SK-N-MC (cell line): ENCODE measurements around the gene PTGES3.

Experiments
- DNase-seq: peaks from one replicate; pipeline ENCODE4 v3.0.0-alpha.2; 2011; ENCODE audit warnings: low read depth, low spot score
- H3K27ac ChIP-seq: fragments of 200-600 bp; sonication (generic); 2 replicates; pipeline ENCODE4 v1.5.1; 2016; ENCODE audit warnings: mixed run types
- H3K36me3 ChIP-seq: fragments of 200-600 bp; sonication (generic); 2 replicates; pipeline ENCODE4 v1.6.1; 2017; ENCODE audit warnings: antibody characterized with exemption, low read length, mixed read lengths; ENCODE audit not compliant: insufficient read depth
- H3K4me3 ChIP-seq: fragments of 200-600 bp; sonication (generic); 2 replicates; pipeline ENCODE4 v1.5.1; 2016
- H3K9ac ChIP-seq: fragments of 200-600 bp; sonication (generic); 2 replicates; pipeline ENCODE4 v1.8.0; 2017; ENCODE audit warnings: mixed run types, mixed read lengths; ENCODE audit not compliant: insufficient read length
- H3K9me3 ChIP-seq: fragments of 200-600 bp; sonication (generic); 2 replicates; pipeline ENCODE4 v1.6.1; 2017; ENCODE audit warnings: low read depth, mild to moderate bottlenecking, antibody characterized with exemption, low read length, moderate library complexity, mixed read lengths
- EZH2 ChIP-seq: fragments of 200-600 bp; sonication (generic); IDR thresholded peaks from one replicate; pipeline ENCODE4 v1.6.1; 2017; ENCODE audit warnings: antibody characterized with exemption
- FOXP2 ChIP-seq: optimal IDR thresholded peaks from 2 replicates; pipeline ENCODE3; 2011; ENCODE audit warnings: mild to moderate bottlenecking, moderate library complexity; ENCODE audit not compliant: insufficient read depth; ENCODE audit errors: extremely low read length, control extremely low read depth
- POLR2AphosphoS5 ChIP-seq: IDR thresholded peaks from 2 replicates; pipeline ENCODE4 v1.6.1; 2012; ENCODE audit warnings: mild to moderate bottlenecking, low read depth, low read length, borderline replicate concordance

Gene PTGES3

GRCh38 chr12:56645717-56646446 lies 42.2 kb downstream of the PTGES3 start, which contains the start of gene ATP5F1B:
Gene ATP5F1B, minus strand, starts transcription at chr12:56645984. Its CDS starts 21 bp downstream, at chr12:56645963.
- Histone ChIP-seq H3K4me3 (peak within 1 kb of the TSS; percentile 94), H3K27ac (peak within 1 kb of the TSS; percentile 91), H3K36me3 (peaks cover 40% of the 10 kb centered on the region), H3K9ac (peak within 1 kb of the TSS; percentile 97), H3K9me3 (no peaks in the 10 kb centered on the region)
- peak; percentile 100 for DNase-seq
- TF ChIP-seq FOXP2 = no peak
- TF ChIP-seq POLR2AphosphoS5 = peak; percentile 100
- no peak for TF ChIP-seq EZH2

GRCh38 chr12:56645201-56645716 lies 42.8 kb downstream of the PTGES3 start:
- Histone ChIP-seq H3K36me3 (peaks cover 46% of the 10 kb centered on the region), H3K9ac (peak overlapping the region; percentile 97), H3K4me3 (peak overlapping the region; percentile 94), H3K9me3 (no peaks in the 10 kb centered on the region), H3K27ac (peak overlapping the region; percentile 88)
- no peak for DNase-seq
- no peak for TF ChIP-seq POLR2AphosphoS5

- H3K9ac ChIP-seq = peak overlapping the region; percentile 97
- no peaks in the 10 kb centered on the region for H3K9me3 ChIP-seq
- peaks cover 52% of the 10 kb centered on the region for H3K36me3 ChIP-seq
- no peak overlapping the region for H3K27ac ChIP-seq
- H3K4me3 ChIP-seq = peak overlapping the region; percentile 94
- TF ChIP-seq POLR2AphosphoS5 (no peak), FOXP2 (no peak), EZH2 (no peak)
- DNase-seq = no peak
Measured at GRCh38 chr12:56644654-56645053, 43.4 kb downstream of the PTGES3 start.

- Histone ChIP-seq H3K4me3 (no peak overlapping the region), H3K9ac (no peak overlapping the region), H3K9me3 (no peaks in the 10 kb centered on the region), H3K27ac (no peak overlapping the region), H3K36me3 (peaks cover 76% of the 10 kb centered on the region)
- no peak for TF ChIP-seq FOXP2
- no peak for DNase-seq
Measured at GRCh38 chr12:56641219-56641618, 46.9 kb downstream of the PTGES3 start.

GRCh38 chr12:56637621-56638020 lies 50.5 kb downstream of the PTGES3 start:
- no peaks in the 10 kb centered on the region for H3K9me3 ChIP-seq
- no peak for DNase-seq
- H3K9ac ChIP-seq = no peak overlapping the region
- peak overlapping the region; percentile 92 for H3K27ac ChIP-seq
- H3K4me3 ChIP-seq = no peak overlapping the region; the same call in 1 of the 2 replicates
- TF ChIP-seq POLR2AphosphoS5 (no peak), FOXP2 (no peak), EZH2 (no peak)
- H3K36me3 ChIP-seq = peaks cover 53% of the 10 kb centered on the region

GRCh38 chr12:56636675-56637540 lies 51.2 kb downstream of the PTGES3 start:
- TF ChIP-seq FOXP2 = no peak
- peak; percentile 90 for TF ChIP-seq POLR2AphosphoS5
- no peak for TF ChIP-seq EZH2
- H3K9me3 ChIP-seq = no peaks in the 10 kb centered on the region
- peak overlapping the region; percentile 80 for H3K4me3 ChIP-seq
- H3K27ac ChIP-seq = peak overlapping the region; percentile 92
- DNase-seq = peak; percentile 99
- H3K36me3 ChIP-seq = peaks cover 45% of the 10 kb centered on the region
- H3K9ac ChIP-seq = peak overlapping the region; percentile 34

GRCh38 chr12:56635806-56636674 lies 52.0 kb downstream of the PTGES3 start:
- DNase-seq = peak; percentile 58
- Histone ChIP-seq H3K27ac (peak overlapping the region; percentile 92), H3K9me3 (no peaks in the 10 kb centered on the region), H3K36me3 (peaks cover 37% of the 10 kb centered on the region), H3K4me3 (peak overlapping the region; percentile 80), H3K9ac (peak overlapping the region; percentile 68)
- TF ChIP-seq FOXP2 (no peak), EZH2 (no peak), POLR2AphosphoS5 (no peak; the same call in 1 of the 2 replicates)
